GM12878 (cell line): ENCODE data around the gene LBHD1. TPM values are rescaled to one million over a fixed set of nuclear protein-coding genes. Genes with fewer than 3 reads are reported as not detected.

Experiments
- ATAC-seq: fragments of 200-7000 bp; cut with Tn5 transposase; 3 replicates; pipeline ENCODE4 v1.9.1; 2020; ENCODE audit warnings: mild to moderate bottlenecking, moderate library complexity
- BruUV-seq: library from RNA; stranded (reverse); fragments of 400-500 nt; replicated peaks from 2 replicates; lab custom pipeline; 2021; lab: Mats Ljungman, UMichigan
- CTCF ChIA-PET: fragments of 300-600 bp; sonication (Branson Sonifier 250); formaldehyde crosslinking; extraction: SDS; loops from one replicate; lab custom pipeline; 2021; ENCODE audit warnings: inconsistent platforms; lab: Yijun Ruan, JAX
- POLR2A ChIA-PET: fragments of 350-600 bp; formaldehyde crosslinking; extraction: SDS; loops from one replicate; lab custom pipeline; 2021; ENCODE audit warnings: inconsistent platforms; lab: Charles Lee
- RAD21 ChIA-PET: fragments of 300-600 bp; sonication (Branson Sonifier 250); formaldehyde crosslinking; loops from one replicate; lab custom pipeline; 2023; ENCODE audit warnings: antibody characterized with exemption; ENCODE audit not compliant: unreplicated experiment; lab: Charles Lee
- SMC1A ChIA-PET: fragments of 300-600 bp; sonication (Branson Sonifier 250); formaldehyde crosslinking; loops from one replicate; lab custom pipeline; 2023; ENCODE audit not compliant: unreplicated experiment, uncharacterized antibody; lab: Charles Lee
- DNase-seq: peaks from one replicate; pipeline ENCODE4 v3.0.0-alpha.2; 2011; ENCODE audit warnings: low read depth, low spot score
- FAIRE-seq: peaks from 3 replicates; lab custom pipeline; 2011; peaks lifted over from hg19 to GRCh38; lab: Jason Lieb, UNC
- H2AFZ ChIP-seq: 2 replicates; pipeline ENCODE4 v1.6.0; 2011; ENCODE audit warnings: low read depth, low read length, control low read depth; ENCODE audit not compliant: control insufficient read depth
- H3K27ac ChIP-seq: 2 replicates; pipeline ENCODE4 v1.5.1; 2011; ENCODE audit warnings: control low read depth; ENCODE audit not compliant: control insufficient read depth, insufficient read depth
- H3K27me3 ChIP-seq, 2 experiments: replicated peaks in 1 of 2; 2 replicates each; pipeline versions ENCODE4 v1.6.0 to v1.6.1; 2011; ENCODE audit warnings: low read length in 1 of 2; ENCODE audit not compliant: control insufficient read depth in 2 of 2, insufficient read depth in 2 of 2
- H3K36me3 ChIP-seq, 2 experiments: 2 replicates each; pipeline ENCODE4 v1.5.1; 2011; ENCODE audit warnings: low read length in 1 of 2; ENCODE audit not compliant: control insufficient read depth in 2 of 2, insufficient read depth in 2 of 2
- H3K4me1 ChIP-seq: 2 replicates; pipeline ENCODE4 v1.6.1; 2011; ENCODE audit warnings: mild to moderate bottlenecking, low read length, moderate library complexity, mixed read lengths; ENCODE audit not compliant: control insufficient read depth, insufficient read depth
- H3K4me2 ChIP-seq: 2 replicates; pipeline ENCODE4 v1.6.0; 2011; ENCODE audit warnings: control low read depth; ENCODE audit not compliant: control insufficient read depth, insufficient read depth
- H3K4me3 ChIP-seq: fragments of 200-600 bp; sonication (generic); 2 replicates; pipeline ENCODE4 v1.5.1; 2016
- H3K79me2 ChIP-seq: 2 replicates; pipeline ENCODE4 v1.6.0; 2011; ENCODE audit warnings: low read length; ENCODE audit not compliant: control insufficient read depth, insufficient read depth
- H3K9ac ChIP-seq: 2 replicates; pipeline ENCODE4 v1.8.0; 2011; ENCODE audit warnings: low read length, control low read depth, mixed read lengths; ENCODE audit not compliant: control insufficient read depth, insufficient read depth
- H3K9me3 ChIP-seq: replicated peaks from 3 replicates; pipeline ENCODE4 v1.5.1; 2011; ENCODE audit warnings: mild to moderate bottlenecking, low read length; ENCODE audit not compliant: control insufficient read depth, insufficient read depth
- H4K20me1 ChIP-seq: 2 replicates; pipeline ENCODE4 v1.6.0; 2011; ENCODE audit not compliant: control insufficient read depth, insufficient read depth
- HCFC1 ChIP-seq: fragments of 150-350 bp; IDR thresholded peaks from 2 replicates; pipeline ENCODE4 v1.6.1; 2014; ENCODE audit warnings: low read length
- MLLT1 ChIP-seq: fragments of 450-650 bp; IDR thresholded peaks from 2 replicates; pipeline ENCODE4 v1.6.1; 2016; ENCODE audit warnings: mild to moderate bottlenecking
- NBN ChIP-seq: fragments of 450-650 bp; IDR thresholded peaks from 2 replicates; pipeline ENCODE4 v1.6.1; 2016
- NR2F1 ChIP-seq: fragments of 450-650 bp; conservative IDR thresholded peaks from 2 replicates; pipeline ENCODE4 v1.6.1; 2017; ENCODE audit warnings: mild to moderate bottlenecking
- SIN3A ChIP-seq: IDR thresholded peaks from 2 replicates; pipeline ENCODE4 v1.6.1; 2012; ENCODE audit warnings: low read depth, low read length, improper control_type of control experiment
- ZNF274 ChIP-seq: IDR thresholded peaks from one replicate; pipeline ENCODE4 v1.8.0; 2011; ENCODE audit not compliant: insufficient read length, insufficient read depth
- WGBS: methylation state at CpG from one replicate; pipeline ENCODE4 v1.1.6; 2016; ENCODE audit warnings: low lambda C conversion rate; ENCODE audit not compliant: insufficient replicate concordance, insufficient coverage; ENCODE audit errors: missing lambda C conversion rate; 5-methylcytosine and 5-hydroxymethylcytosine counted together
- in situ Hi-C: fragments of 300-500 bp; cut with MboI; formaldehyde crosslinking; loops from 9 replicates; pipeline ENCODE4 v1.14.3; 2018; ENCODE audit warnings: mixed read lengths
- intact Hi-C: fragments of 100-400 bp; cut with micrococcal nuclease; formaldehyde crosslinking; loops from one replicate; pipeline ENCODE4 v1.14.2; 2022; ENCODE audit not compliant: unreplicated experiment
- polyA plus RNA-seq, 11 experiments: library from polyadenylated mRNA; depleted of rRNA in 4 of 11; unstranded in 6 of 11; stranded (reverse) in 5 of 11; fragments of >200 nt; fragmentation: Nextera tagmentation in 4 of 11; fragmentation: Illumina TruSeq in 1 of 11; extraction: Ambion mirVana in 4 of 11; extraction: Trizol in 1 of 11; gene quantifications; 1 replicate in 1 of 11; 2 replicates in 10 of 11; pipeline versions ENCODE4 v1.2.1 to v1.2.3, GENCODE V29; 2011 to 2016; ENCODE audit warnings: inconsistent platforms in 2 of 11, missing spikeins in 2 of 11, low read depth in 1 of 11
- total RNA-seq, 4 experiments: library from RNA; depleted of rRNA in 3 of 4; stranded (reverse); fragments of >200 nt in 3 of 4; fragmentation: Illumina TruSeq in 1 of 4; extraction: Trizol in 1 of 4; gene quantifications; 2 replicates each; pipeline versions ENCODE4 v1.2.1 to v1.2.3, GENCODE V29; 2013 to 2021

LBHD1 gene
- total and polyA plus RNA-seq, 10 of the 15 experiments (the other 5 are each of a cell fraction or from before 2014, with no cell fraction given): 0.79 to 12.0 (median 7.6) TPM

DNA sequence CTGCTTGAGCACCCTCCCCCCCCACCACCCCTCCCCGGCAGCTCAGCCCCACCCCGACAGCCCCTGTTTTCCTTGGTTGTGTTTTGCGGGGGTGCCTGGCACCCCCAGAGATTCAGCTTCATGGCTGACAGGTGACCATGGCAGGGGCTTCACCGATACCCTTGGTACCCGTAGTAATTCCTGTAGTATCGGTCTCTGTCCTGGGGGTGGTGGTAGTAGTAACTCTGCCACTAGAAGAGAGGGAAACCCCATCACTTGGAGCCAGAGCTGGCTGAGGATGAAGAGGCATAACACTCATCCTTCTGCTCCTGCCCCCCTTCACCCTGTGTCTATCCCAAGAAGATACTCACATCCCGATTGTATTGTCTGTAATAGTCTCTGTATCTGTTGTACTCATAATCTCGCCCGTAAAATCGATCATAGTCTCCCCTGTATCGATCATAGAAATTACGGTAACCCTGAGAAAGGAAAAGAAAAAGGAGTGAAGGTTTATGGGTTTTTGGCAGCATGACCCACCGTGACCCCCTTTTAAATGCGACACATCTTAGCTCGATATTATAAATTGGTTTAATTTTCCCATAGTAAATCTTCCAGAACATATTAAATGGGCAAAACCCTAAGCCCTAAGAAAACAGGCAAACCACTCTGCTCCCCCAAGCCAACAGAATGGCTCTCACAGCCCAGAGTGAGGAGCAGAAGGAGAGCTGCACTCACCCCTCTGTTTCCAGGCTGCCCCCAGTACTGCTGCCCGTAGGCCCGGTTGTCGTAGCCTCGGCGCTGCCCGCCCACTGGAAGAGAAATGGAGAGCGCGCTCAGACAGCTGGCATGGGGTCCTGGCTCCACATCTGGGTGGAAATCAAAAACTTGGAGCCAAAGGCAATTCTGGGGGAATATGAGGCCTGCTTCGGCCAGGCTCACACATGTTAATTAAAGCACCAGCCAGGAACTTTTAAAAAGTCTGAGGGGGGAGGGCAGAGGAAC lies 43.4 kb upstream of the LBHD1 start:
- Histone ChIP-seq H3K4me1 (peaks cover 13% of the 10 kb centered on the region), H2AFZ (no peak overlapping the region), H3K27me3 (no peaks in the 10 kb centered on the region), H3K9me3 (no peaks in the 10 kb centered on the region), H3K4me3 (no peak overlapping the region), H3K79me2 (peaks cover 3% of the 10 kb centered on the region; the same call in 1 of the 2 replicates), H3K4me2 (no peak overlapping the region), H3K9ac (no peak overlapping the region), H3K27ac (no peak overlapping the region), H4K20me1 (no peaks in the 10 kb centered on the region; the same call in 1 of the 2 replicates), H3K36me3 (peaks cover 31 to 58% of the 10 kb centered on the region in 2 experiments)
- BruUV-seq: no TSS peak
- no peak for FAIRE-seq
- ChIA-PET RAD21 (no interaction called here), CTCF (interaction anchor here (1.0 to 1.5 kb wide), 3 partner anchors 9 to 34 kb away, joined by 3 to 7 read pairs (median 3); no protein-coding TSS in a partner anchor), POLR2A (interaction anchor here (0.5 to 5.5 kb wide), 4 partner anchors 11 to 52 kb away, joined by 3 to 40 read pairs (median 8); partner anchors contain the start of genes HNRNPUL2 and TTC9C), SMC1A (interaction anchor here (0.7 to 1.9 kb wide), 2 partner anchors 8 kb away, joined by 3 to 7 read pairs; no protein-coding TSS in a partner anchor)
- intact Hi-C loops: no loop called here
- DNase-seq: no peak
- no peak for ATAC-seq
- TF ChIP-seq MLLT1 (0 out of 2 replicates have a peak, but pooled peaks have one; percentile 57), NBN (no peak), ZNF274 (no peak), NR2F1 (no peak), SIN3A (no peak), HCFC1 (no peak)
- in situ Hi-C loops: no loop called here
- WGBS: 91% methylated on average over 24 of the region's 24 CpGs
